SK-N-SH (cell line): ENCODE measurements around the gene PHACTR2.

Source experiments
- EP300 ChIP-seq, 2 experiments: IDR thresholded peaks; 2 replicates each; pipeline versions ENCODE4 v1.4.0 to v1.6.1; 2012; ENCODE audit warnings: borderline replicate concordance in 1 of 2, low read depth in 1 of 2, low read length in 1 of 2
- EZH2phosphoT487 ChIP-seq: fragments of 200-600 bp; sonication (generic); IDR thresholded peaks from 2 replicates; pipeline ENCODE4 v1.6.1; 2017; ENCODE audit warnings: low read depth, mixed run types, mild to moderate bottlenecking, antibody characterized with exemption, moderate library complexity, borderline replicate concordance
- JUND ChIP-seq: IDR thresholded peaks from 2 replicates; pipeline ENCODE4 v1.4.0; 2012
- NRF1 ChIP-seq: IDR thresholded peaks from 2 replicates; pipeline ENCODE4 v1.6.1; 2012; ENCODE audit warnings: low read depth, mild to moderate bottlenecking, low read length
- RAD21 ChIP-seq: IDR thresholded peaks from 2 replicates; pipeline ENCODE4 v1.6.1; 2012; ENCODE audit warnings: mild to moderate bottlenecking, low read length
- RCOR1 ChIP-seq: fragments of 150-350 bp; IDR thresholded peaks from 2 replicates; pipeline ENCODE4 v1.6.1; 2017; ENCODE audit warnings: antibody characterized with exemption, low read length
- SIN3A ChIP-seq: IDR thresholded peaks from 2 replicates; pipeline ENCODE4 v1.6.1; 2012; ENCODE audit warnings: low read depth, mild to moderate bottlenecking, low read length, moderate library complexity, borderline replicate concordance
- TAF1 ChIP-seq: IDR thresholded peaks from 2 replicates; pipeline ENCODE4 v1.6.1; 2012; ENCODE audit warnings: low read depth, mild to moderate bottlenecking, low read length, moderate library complexity, borderline replicate concordance
- YY1 ChIP-seq: IDR thresholded peaks from 2 replicates; pipeline ENCODE4 v1.4.0; 2012; ENCODE audit warnings: low read depth, mild to moderate bottlenecking
- TF ChIP-seq, protein P1 (sequence below): fragments of 200-600 bp; sonication (generic); IDR thresholded peaks from 2 replicates; pipeline ENCODE4 v1.6.1; 2017; ENCODE audit warnings: antibody characterized with exemption, mild to moderate bottlenecking, moderate library complexity
- TF ChIP-seq, protein P2 (sequence below): fragments of 150-350 bp; IDR thresholded peaks from 2 replicates; pipeline ENCODE4 v1.6.1; 2017; ENCODE audit warnings: antibody characterized with exemption, low read length, low read depth, borderline replicate concordance
- TF ChIP-seq, protein P3 (sequence below): fragments of 150-350 bp; IDR thresholded peaks from 2 replicates; pipeline ENCODE4 v1.6.1; 2016; ENCODE audit warnings: mild to moderate bottlenecking, low read depth, low read length

DNA sequence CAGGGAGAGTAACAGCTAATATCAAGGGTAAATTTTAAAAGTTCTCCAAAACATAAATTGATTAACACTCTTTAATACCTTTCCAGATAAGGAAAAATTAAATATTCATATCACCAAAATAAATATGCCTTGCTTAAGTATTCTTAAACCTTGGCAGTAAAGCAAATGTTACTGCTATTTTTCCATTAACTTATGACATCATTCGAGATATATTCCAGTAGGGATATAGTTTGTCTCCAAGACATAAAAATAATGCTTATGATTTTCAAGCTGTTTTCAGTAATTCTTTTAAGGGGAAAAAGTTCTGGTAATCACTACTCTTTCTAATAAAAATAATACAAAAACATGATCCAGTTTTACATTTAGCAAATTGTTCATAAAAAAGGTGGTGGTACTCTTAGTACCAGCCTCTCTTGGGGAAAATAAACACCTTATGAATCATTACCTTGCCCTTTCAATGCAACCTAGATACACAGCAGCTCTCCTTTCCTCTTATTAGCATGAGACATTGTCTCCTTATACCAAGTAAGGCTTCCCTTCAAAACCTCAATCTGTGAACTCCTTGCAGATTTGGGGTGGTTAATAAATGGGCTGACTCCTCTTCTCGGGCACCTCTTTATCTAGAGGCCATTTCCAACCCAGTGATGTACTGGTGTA lies 133.9 kb downstream of the PHACTR2 start:
- TF ChIP-seq, protein P1, sequence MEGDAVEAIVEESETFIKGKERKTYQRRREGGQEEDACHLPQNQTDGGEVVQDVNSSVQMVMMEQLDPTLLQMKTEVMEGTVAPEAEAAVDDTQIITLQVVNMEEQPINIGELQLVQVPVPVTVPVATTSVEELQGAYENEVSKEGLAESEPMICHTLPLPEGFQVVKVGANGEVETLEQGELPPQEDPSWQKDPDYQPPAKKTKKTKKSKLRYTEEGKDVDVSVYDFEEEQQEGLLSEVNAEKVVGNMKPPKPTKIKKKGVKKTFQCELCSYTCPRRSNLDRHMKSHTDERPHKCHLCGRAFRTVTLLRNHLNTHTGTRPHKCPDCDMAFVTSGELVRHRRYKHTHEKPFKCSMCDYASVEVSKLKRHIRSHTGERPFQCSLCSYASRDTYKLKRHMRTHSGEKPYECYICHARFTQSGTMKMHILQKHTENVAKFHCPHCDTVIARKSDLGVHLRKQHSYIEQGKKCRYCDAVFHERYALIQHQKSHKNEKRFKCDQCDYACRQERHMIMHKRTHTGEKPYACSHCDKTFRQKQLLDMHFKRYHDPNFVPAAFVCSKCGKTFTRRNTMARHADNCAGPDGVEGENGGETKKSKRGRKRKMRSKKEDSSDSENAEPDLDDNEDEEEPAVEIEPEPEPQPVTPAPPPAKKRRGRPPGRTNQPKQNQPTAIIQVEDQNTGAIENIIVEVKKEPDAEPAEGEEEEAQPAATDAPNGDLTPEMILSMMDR, result no peak
- TF ChIP-seq TAF1 (no peak), YY1 (no peak), EZH2phosphoT487 (no peak), RAD21 (no peak), EP300 (IDR thresholded peaks at IDR 0.05; ENCODE audit: borderline replicate concordance in 1 of 2, low read depth in 1 of 2, low read length in 1 of 2) (no peak), JUND (no peak), RCOR1 (no peak), SIN3A (no peak), NRF1 (no peak)
- TF ChIP-seq, protein P2, sequence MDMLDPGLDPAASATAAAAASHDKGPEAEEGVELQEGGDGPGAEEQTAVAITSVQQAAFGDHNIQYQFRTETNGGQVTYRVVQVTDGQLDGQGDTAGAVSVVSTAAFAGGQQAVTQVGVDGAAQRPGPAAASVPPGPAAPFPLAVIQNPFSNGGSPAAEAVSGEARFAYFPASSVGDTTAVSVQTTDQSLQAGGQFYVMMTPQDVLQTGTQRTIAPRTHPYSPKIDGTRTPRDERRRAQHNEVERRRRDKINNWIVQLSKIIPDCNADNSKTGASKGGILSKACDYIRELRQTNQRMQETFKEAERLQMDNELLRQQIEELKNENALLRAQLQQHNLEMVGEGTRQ, result no peak
- TF ChIP-seq, protein P3, sequence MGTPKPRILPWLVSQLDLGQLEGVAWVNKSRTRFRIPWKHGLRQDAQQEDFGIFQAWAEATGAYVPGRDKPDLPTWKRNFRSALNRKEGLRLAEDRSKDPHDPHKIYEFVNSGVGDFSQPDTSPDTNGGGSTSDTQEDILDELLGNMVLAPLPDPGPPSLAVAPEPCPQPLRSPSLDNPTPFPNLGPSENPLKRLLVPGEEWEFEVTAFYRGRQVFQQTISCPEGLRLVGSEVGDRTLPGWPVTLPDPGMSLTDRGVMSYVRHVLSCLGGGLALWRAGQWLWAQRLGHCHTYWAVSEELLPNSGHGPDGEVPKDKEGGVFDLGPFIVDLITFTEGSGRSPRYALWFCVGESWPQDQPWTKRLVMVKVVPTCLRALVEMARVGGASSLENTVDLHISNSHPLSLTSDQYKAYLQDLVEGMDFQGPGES, result no peak
